Activated CD8-positive, alpha-beta T cell treated with anti-CD3 and anti-CD28 coated beads, Interleukin-2, amount 10 ng/mL, durations not matched to agents 7 days and 5 days (primary cell): ENCODE measurements around the gene KRTAP26-1. TPM values are rescaled to one million over a fixed set of nuclear protein-coding genes. Genes with fewer than 3 reads are reported as not detected.

Source experiments
- total RNA-seq, 2 experiments: library from RNA; stranded (reverse); gene quantifications; one replicate each; pipeline ENCODE4 v1.2.3, GENCODE V29; 2021

Gene KRTAP26-1
- total RNA-seq, 2 experiments from 2014 or later: not detected

Other genes starting within 250 kb of the KRTAP26-1 start
- gene CLDN17, start 153.5 kb downstream of the KRTAP26-1 start, total RNA-seq: not detected
- gene CLDN8, start 104.2 kb downstream of the KRTAP26-1 start, total RNA-seq: not detected
- gene KRTAP24-1, start 37.4 kb downstream of the KRTAP26-1 start, total RNA-seq: not detected
- not detected for gene KRTAP25-1, start 30.8 kb downstream of the KRTAP26-1 start, total RNA-seq
- gene KRTAP27-1, start 17.4 kb upstream of the KRTAP26-1 start, total RNA-seq: not detected
- gene KRTAP23-1, start 28.3 kb upstream of the KRTAP26-1 start, total RNA-seq: not detected
- not detected for gene KRTAP13-2, start 52.0 kb upstream of the KRTAP26-1 start, total RNA-seq
- not detected for gene KRTAP13-1, start 75.7 kb upstream of the KRTAP26-1 start, total RNA-seq
- gene KRTAP13-3, start 105.6 kb upstream of the KRTAP26-1 start, total RNA-seq: not detected
- gene KRTAP13-4, start 109.9 kb upstream of the KRTAP26-1 start, total RNA-seq: not detected
- gene KRTAP15-1, start 120.0 kb upstream of the KRTAP26-1 start, total RNA-seq: not detected
- not detected for gene KRTAP19-1, start 160.1 kb upstream of the KRTAP26-1 start, total RNA-seq
- not detected for gene KRTAP19-2, start 167.1 kb upstream of the KRTAP26-1 start, total RNA-seq
- not detected for gene KRTAP19-3, start 171.7 kb upstream of the KRTAP26-1 start, total RNA-seq
- not detected for gene KRTAP19-4, start 176.8 kb upstream of the KRTAP26-1 start, total RNA-seq
- not detected for gene KRTAP19-5, start 181.8 kb upstream of the KRTAP26-1 start, total RNA-seq
- not detected for gene KRTAP19-6, start 221.5 kb upstream of the KRTAP26-1 start, total RNA-seq
- not detected for gene KRTAP19-7, start 241.0 kb upstream of the KRTAP26-1 start, total RNA-seq